HG03175 (cell line): ENCODE results near the gene RBM20.
A peak's percentile ranks its signal among the peaks of the same experiment; 100 is the strongest.
"Not testable (repeated sequence)": the region's sequence is repeated elsewhere in the genome, so short reads cannot be mapped to it uniquely, and the experiment has no call there.

Experiments used
- ATAC-seq: cut with Tn5 transposase; IDR thresholded peaks from one replicate; pipeline ENCODE4 v1.9.1; 2021; ENCODE audit warnings: mild to moderate bottlenecking, moderate library complexity; ENCODE audit not compliant: unreplicated experiment

The RBM20 gene

DNA sequence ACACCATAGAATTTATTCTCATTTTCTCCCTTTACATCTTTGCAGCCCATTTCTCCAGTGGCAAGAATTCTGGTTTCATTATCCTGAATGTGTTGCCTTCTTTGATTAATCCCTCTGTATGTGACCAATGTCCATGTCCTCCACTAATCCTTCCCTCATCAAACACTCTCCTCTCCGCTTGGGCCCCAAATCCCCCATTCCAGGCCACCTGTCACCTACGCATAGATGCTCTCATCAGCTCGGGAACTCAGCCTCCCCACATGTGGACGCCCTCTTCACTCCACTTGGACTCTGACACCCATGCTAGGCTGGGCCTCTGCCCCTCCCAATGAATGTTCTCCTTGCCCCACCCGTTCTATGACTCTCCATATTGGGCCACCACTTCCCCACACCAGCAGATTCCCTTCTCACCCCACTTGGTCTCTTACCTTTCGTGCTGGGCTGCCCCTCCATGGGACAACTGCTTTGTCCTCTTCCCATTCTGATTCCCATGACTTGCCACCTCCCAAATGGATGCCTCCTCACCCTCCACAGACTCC, 18.7 kb upstream of the RBM20 start:
- no peak for ATAC-seq

DNA sequence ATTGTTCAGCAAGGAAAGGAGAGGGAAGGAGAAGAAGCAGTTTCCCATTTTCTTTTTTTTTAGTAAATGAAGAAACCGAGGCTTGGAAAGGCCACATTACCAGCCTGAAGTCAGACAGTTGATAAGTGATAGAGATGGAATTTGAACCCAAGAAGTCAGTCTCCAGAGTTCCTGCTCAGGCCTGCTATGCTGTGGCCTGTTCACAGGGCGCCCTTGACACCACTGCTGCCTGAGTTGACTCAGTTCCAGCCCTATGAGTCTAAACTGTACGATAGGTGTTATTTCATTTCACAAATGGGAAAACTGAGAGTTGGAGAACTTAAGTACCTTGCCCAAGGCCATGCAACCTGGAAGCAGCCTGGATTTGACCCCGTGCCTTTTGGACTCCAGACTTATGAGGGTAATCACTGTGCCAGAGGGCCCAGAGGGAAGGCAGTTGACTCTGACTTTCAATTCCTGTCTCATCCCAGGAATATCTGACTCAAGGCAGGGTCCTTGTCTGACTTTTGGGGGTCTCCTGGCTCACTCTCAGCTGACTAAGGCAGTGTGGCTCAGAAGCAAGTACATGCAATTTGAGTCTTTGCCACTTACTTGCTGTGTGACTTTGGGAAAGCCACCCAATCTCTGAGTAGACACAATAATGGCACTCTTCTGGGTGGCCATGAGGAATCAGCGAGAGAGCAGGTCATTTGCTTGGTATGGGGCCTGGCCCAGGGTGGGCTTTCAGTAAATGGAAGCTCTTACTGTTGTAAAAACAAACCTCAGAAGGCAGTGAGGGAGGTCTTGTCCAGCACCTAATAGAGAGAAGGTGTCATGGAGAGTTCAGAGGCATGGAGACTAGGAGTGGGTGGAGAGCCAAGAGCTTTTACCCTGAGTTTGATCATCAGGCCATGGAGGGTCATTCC, 17.9 kb upstream of the RBM20 start:
- ATAC-seq, result no peak

DNA sequence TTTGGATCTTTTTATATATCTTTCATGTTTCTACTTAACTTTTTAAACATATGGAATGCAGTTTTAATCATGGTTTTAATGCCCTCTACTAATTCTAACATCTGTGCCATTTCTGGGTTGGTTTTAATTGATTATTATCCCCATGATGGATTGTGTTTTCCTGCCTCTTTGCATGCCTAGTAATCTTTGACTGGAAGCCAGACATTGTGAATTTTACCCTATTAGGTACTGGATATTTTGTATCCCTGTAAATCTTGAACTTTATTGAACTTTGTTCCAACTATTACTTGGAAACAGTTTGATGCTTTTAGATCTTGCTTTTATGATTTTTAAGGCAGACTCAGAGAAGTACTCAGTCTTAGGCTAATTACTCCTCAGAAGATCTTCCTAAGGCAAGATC, 16.0 kb upstream of the RBM20 start:
- ATAC-seq, result no peak

DNA sequence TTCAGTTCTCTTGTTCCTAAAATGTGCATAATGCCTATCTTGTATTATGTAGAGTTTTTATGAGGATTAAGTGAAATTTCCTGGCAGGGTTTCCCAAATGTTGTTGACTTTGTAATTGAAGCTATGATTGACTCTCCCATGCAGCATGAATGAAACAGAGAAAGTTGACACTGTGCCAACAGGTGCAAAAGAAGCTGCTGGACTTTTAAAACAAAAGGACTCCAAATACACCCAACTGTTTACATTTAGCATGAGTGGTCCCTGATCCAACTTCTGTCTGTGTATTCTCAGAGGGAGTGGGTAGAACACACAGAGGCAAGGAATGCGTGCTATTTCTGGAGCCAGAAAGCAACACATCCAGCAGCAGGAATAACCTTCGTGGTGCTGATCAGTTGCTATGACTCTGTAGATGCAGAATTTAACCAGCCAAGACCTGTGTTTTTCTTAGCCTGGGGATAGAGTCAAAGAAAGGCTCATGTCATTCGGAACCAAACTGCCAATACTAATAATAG, 14.4 kb upstream of the RBM20 start:
- no peak for ATAC-seq

DNA sequence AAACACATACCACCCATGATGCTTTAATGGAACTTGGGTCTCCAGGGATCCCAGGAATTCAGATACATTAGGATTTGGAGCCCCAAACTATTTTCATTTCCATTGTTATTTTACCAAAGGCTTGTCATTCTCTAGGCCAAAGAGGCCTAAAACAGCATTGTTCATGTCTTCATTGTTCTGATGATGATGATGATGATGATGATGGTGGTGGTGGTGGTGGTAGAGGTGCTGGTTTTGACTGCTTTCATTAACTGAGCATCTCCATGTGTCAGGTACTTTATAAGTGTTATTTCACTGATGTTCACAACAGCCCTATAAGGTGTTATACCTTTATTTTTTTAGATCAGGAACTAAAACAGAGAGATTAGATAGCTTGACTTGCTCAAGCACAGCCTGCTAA, 12.2 kb upstream of the RBM20 start:
- no peak for ATAC-seq

DNA sequence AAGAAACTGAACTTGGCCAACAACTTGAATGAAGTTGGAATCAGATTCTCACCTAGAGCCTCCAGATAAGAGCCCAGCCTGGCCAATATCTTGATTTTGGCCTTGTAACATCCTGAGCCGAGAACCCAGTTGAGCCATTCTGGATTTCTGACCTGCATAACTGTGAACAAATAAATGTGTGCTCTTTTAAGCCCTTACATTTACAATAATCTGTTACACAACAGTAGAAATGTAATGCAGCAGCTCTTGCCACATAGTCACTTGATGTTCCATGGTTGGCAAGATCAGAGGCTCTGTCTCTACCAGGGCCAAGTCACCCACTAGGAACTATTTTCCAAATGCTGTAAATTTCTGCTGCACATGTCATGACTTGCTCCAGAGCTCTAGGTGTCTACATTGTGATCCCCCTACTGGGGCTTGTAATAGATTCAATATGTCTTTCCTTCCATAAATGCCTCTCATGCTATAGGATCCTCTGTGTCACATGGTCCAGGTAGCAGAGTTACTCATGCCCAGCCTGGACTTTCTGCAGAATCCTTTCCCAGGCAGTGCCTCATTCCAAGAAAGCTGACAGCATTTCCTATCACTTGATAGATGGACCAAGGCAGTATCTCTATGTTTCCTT, 11.4 kb upstream of the RBM20 start:
- no peak for ATAC-seq

DNA sequence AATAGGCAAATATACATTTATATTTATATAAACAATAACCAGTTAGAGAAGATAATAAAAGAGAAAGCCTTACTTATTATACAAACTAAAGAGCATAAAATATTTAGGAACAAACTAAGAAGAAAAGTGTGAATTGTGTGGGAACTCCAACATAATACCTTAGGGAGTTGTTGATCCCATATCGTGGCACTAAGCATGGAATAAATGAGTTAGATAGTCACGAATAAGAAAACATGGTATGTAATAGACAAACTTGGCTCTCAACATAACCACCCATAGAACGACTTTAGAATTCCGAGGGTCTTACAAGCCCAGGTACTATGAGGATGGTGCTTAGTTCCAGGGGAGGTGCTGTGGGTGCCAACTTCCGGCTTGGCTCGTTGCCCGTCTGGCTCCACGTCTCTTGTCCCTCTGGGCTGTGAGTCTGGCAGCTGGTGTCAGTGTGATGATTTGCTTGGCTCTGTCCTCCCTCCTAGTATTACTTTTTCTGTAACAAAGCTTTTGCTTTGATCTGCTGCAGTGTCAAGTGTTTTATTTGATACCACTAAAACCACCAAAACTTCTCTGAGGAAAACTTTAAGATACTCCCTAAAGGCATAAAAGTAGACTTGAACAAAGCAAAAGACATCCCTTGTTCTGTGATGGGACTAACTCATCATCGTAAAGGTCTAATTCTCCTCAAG, 9.5 kb upstream of the RBM20 start:
- ATAC-seq, result no peak

DNA sequence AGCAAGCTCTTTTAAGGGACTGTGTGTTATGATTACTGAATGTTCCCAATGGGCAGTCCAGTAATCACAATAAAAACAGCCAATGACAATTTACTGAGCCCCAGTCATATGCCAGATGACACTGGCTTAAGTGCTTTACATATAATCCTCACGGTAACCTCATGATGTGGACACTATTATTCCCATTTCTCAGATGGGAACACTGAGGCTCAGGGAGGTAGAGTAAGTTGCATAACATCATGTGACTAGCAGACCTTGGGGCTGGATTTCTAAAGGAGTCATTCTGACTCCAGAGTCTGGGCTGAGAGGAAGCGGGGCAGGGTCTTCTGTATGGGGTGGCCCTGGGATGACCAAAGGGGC, 7.6 kb upstream of the RBM20 start:
- no peak for ATAC-seq

DNA sequence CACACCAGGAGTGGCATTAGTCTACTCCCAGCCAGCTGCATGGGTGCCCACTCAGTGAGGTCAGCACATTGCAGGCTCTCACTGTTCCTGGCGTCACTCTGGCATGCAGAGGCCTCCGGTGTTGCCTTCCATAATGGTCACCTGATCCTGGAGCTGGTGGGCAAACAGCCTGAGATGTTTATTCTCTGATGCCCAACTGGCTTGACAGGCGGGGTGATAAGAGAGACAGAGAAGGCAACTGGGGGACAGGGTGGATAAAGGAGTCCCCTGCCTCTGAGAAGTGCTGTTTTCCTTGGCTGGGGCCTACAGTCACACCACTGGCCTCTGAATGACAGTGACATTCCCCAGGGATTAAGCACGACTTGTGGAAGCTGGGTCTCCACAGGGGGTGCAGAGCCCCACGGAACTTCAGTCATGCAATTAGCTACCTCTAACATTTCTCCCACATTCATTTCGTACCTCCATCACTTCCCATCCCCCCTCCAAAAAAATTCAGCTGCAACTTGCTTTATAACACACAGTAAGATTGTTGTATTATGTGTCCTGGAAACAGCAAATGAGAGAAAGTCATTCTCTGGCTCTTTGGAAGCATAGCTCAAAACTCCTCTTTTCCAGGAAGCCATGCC, 7.1 kb upstream of the RBM20 start:
- no peak for ATAC-seq

DNA sequence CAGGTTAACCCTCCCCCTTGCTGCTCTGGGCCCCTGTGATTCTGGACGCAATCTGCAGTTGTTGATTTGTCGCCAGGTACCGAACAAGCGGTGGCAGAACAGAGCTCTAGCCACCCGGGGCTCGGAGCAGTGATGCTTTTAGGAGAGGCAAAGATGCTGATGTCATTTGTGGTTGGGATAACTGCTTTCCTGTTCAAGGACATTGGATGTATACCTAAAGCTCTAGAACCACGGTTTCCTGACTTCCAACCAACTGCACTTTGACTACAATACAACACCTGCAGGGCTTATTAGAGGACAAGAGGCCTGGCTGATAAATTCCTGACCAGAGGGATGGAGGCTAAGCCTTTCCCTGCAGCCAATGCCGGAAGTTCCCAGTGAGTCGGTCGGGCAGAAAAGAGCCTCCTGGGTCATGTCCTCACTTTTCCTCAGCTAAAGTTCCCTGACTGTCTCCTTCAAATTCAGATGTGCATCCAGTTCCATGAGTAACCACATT, 6.5 kb upstream of the RBM20 start:
- no peak for ATAC-seq

DNA sequence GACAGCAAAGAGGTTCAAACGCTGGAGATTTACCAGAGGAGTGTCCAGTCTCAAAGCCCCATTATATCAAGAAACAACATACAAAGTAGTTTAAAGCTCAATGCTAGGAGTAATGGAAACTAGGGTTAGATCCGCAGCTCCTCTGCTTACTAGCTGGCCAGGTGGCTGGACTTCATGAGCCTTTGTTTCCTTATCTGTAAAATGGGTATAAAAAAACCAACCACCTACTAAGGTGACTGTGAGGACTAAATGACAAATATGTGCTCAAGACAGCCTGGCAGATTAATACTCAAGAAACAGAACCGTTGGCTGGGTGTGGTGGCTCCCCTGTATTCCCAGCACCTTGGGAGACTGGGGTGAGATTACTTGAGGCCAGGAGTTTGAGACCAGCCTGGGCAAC, 5.8 kb upstream of the RBM20 start:
- ATAC-seq, result no peak

DNA sequence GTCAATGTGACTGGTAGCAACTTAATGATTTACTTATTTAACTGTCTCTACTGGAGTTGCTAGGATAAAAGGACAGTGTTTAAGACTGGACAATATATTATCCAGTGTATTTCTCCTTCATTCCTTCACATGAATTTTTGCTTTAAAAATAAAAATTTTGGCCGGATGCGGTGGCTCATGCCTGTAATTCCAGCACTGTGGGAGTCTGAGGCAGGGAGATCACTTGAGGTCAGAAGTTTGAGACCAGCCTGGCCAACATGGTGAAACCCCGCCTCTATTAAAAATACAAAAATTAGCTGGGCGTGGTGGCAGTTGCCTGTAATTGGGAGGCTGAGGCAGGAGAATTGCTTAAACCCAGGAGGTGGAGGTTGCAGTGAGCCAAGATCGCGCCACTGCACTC, 5.1 kb upstream of the RBM20 start:
- ATAC-seq, result not testable (repeated sequence)

DNA sequence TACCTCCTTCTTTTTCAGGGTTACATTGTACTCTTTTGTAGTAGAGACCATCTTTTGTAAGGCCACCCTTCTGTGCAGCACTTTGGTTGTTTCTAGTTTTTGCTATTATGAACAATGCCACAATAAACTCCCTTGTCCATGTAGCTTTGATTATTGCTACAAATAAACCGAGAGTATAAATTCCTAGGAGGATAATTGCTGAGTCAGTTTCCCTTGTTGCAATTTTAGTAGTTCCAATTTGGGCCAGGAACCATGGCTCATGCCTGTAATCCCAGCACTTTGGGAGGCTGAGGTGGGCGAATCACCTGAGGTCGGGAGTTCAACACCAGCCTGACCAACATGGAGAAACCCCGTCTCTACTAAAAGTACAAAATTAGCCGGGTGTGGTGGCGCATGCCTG, 4.3 kb upstream of the RBM20 start:
- not testable (repeated sequence) for ATAC-seq

DNA sequence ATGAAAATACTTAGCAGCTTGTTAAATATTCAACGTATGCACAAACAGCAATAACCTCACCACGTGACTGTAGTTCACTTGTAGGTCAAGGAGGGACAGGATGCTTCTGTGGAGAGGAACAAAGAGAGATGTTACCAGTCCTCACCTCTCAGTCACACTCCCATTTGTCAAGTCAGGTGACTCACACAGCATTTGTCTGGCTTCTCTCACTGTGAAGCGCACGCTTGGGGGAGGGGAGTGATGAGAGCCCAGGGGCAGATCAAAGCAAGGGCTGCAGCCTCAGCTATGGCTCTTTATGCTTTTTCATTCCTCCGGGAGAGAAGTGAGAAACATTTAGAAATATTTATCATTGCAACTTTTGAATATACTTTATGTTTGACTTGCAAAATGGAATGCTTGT, 2.9 kb upstream of the RBM20 start:
- peak; percentile 73 for ATAC-seq

DNA sequence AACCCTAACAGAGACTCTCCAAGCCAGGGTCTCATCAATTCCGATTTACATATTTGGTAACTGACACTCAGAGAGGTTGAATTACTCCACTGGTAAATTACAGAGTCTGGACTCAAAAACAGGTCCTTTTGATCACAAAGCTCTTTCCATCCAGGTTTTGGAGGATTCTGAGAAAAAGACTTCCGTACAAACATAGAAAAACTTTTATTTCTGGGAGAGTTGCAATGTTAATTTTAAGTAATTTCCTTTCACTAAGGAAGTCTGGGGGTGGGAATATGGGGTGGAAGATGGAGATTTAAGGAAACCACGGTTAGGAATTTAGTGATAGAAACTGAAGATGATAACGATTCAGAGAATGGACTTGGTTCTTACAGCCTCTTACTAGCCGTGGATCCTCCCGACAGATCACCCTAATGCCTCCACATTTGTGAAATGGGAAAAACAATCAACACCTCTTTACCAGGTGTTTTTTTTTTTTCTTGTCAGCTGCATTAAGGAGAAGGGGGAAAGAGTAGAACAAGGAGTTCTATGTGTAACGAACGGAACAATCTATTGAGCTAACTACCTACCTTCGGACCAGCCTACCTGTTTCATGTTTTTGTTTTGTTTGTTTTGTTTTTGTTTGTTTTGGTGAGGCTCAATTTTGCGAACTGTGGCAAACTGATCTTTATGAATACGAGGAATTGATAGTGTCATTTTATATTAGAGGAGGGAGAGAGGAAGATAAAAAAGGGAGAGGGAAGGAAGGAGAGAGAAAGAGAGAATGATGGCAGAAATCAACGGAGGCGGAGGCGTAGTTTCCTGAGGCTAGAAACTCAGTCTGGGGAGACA, 1.7 kb upstream of the RBM20 start:
- no peak for ATAC-seq

DNA sequence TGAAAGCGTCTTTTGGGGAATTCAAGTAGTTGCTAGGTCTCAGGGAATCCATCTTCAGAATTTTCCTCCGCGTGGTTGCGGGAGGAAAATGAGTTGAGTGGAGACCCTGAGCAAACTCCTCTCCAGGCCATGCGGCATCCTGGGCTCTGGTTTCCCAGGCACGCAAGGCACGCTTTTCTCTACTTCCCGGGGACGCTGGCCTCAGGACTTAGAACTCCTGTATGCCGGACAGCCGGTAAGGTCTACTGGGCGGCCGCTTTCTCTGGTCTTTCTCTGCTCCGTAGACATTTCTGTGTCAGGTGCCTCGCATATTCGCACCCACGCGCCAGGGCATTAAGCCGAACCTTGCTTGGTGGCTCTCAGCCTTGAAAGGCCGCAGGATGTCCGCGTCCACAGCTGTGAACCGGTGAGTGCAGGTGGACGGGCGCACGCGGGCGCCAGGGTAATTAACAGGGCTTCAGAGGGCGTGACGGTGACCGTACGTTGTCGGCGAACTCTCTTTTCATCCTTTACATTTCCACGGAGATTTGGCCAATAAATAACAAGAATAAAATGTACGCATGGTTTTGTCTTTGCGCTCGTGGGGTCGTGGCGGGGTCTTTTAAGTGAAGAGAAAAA, 992 bp upstream of the RBM20 start:
- no peak for ATAC-seq

DNA sequence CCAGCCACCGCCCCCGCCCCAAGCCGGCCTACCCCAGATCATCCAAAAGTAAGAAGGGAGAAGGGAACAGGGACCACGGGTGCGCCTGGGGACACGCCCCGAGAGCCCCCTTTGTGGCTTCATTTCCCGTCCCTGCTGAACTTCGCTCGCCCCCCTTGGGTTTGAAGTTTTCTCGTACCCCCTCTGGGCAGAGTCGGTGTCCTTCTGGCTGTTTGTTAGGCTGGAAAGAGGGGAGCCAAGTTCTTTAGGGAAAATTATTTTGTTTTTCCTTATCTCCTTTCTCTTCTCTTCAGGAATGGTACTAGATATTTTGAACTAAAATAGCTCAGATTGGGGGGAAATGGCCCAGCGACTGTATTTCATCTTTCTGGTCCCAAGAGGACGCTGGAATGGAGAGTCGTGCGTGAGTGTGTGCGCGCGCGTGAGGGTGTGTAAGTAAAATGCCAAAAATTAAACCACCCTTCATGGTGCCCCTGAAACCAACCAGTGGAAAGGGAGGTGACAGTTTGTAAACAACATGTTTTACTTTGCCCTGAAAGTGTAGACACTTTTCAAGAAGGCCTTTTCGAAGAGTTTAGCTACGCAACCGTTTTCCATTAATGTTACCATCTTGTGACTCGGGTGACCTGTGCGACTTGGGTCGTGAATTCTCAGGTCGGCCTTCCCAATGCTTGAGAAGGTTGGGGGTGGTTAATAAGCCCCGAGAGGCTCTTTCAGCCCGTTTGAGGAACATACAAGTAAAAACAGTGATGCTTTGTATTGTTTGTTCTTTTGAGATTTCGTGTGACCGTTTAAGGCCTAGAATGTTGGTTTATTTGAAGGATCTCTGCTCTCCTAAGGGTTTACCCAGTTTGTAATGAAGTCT, 694 bp downstream of the RBM20 start:
- ATAC-seq, result no peak

DNA sequence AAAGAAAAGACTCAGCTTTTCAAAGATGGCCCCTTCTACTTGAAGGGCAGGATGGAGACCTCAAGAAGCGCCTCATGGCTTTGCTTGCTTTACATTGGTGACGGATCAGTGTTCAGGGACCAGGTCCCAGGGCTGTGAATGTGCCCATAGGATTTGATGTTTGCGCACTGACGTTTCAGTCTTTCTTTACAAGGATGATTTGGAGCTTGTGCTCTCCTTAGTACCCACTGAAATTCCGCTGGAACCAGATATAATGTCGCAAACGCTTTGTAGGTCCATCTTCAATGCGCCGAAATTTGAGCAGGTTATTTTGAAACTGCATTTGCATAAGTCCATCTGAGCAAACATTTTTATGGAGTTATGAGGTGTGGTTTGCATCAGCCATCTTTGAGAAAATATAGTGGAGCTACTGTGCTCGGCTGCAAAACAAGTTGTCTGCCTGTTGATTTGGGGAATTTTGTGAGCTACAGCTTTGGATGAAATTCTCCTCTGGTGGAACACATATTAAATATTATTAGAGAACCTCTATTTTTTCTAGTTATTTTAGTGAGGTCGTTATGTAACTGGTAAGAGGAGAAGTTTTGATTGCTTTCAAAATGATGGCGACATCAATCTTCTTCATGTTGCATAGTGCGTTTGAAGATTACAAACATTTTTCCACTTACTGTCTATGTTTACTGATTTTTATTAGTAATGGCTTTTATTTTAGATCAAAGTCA, 2.4 kb downstream of the RBM20 start:
- no peak for ATAC-seq
